PC-9 (cell line): Measurements from ENCODE around the gene CTTNBP2. TPM values are rescaled to one million over a fixed set of nuclear protein-coding genes. Genes with fewer than 3 reads are reported as not detected.

Experiments
- BruUV-seq: library from RNA; stranded (reverse); fragments of 400-500 nt; replicated peaks from 2 replicates; lab custom pipeline; 2021; lab: Mats Ljungman, UMichigan
- CTCF ChIA-PET: fragments of 300-600 bp; sonication (Branson Sonifier 250); formaldehyde crosslinking; loops from one replicate; lab custom pipeline; 2022; ENCODE audit warnings: antibody characterized with exemption; lab: Charles Lee
- POLR2A ChIA-PET: fragments of 300-600 bp; sonication (Branson Sonifier 250); formaldehyde crosslinking; loops from one replicate; lab custom pipeline; 2022; ENCODE audit warnings: antibody characterized with exemption; ENCODE audit not compliant: unreplicated experiment; lab: Charles Lee
- DNase-seq, 2 experiments: peaks; one replicate each; pipeline versions ENCODE4 v3.0.0 to v3.0.0-alpha.2; 2015 to 2022; ENCODE audit warnings: mixed read lengths in 1 of 2
- H2AFZ ChIP-seq: fragments of 200-600 bp; sonication (generic); 2 replicates; pipeline ENCODE4 v1.8.1; 2017; ENCODE audit warnings: antibody characterized with exemption
- H3F3A ChIP-seq: fragments of 200-600 bp; sonication (generic); 2 replicates; pipeline ENCODE4 v1.8.1; 2017; ENCODE audit warnings: antibody characterized with exemption, mild to moderate bottlenecking, low read depth; ENCODE audit not compliant: insufficient read depth
- H3K27ac ChIP-seq: fragments of 200-600 bp; sonication (generic); 2 replicates; pipeline ENCODE4 v1.6.1; 2016; ENCODE audit warnings: mixed run types
- H3K27me3 ChIP-seq: fragments of 200-600 bp; sonication (generic); 2 replicates; pipeline ENCODE4 v1.6.1; 2016; ENCODE audit warnings: low read depth, mixed run types; ENCODE audit not compliant: insufficient read depth
- H3K36me3 ChIP-seq: fragments of 200-600 bp; sonication (generic); 2 replicates; pipeline ENCODE4 v1.6.1; 2016; ENCODE audit warnings: low read depth, mixed run types
- H3K4me1 ChIP-seq: fragments of 200-600 bp; sonication (generic); replicated peaks from 2 replicates; pipeline ENCODE4 v1.6.1; 2016; ENCODE audit warnings: mixed run types; ENCODE audit not compliant: insufficient read depth
- H3K4me2 ChIP-seq: fragments of 200-600 bp; sonication (generic); 2 replicates; pipeline ENCODE4 v1.6.1; 2017; ENCODE audit warnings: mixed run types
- H3K4me3 ChIP-seq: fragments of 200-600 bp; sonication (generic); 2 replicates; pipeline ENCODE4 v1.6.1; 2016; ENCODE audit warnings: mixed run types
- H3K79me2 ChIP-seq: fragments of 200-600 bp; sonication (generic); 2 replicates; pipeline ENCODE4 v1.6.1; 2017; ENCODE audit warnings: low read depth, mixed run types
- H3K9me2 ChIP-seq: fragments of 200-600 bp; sonication (generic); 2 replicates; pipeline ENCODE4 v1.8.1; 2017; ENCODE audit warnings: mild to moderate bottlenecking; ENCODE audit not compliant: insufficient read depth
- H3K9me3 ChIP-seq: fragments of 200-600 bp; sonication (generic); 2 replicates; pipeline ENCODE4 v1.8.1; 2016; ENCODE audit warnings: low read depth; ENCODE audit not compliant: insufficient read depth
- H4K20me1 ChIP-seq: fragments of 200-600 bp; sonication (generic); 2 replicates; pipeline ENCODE4 v1.8.1; 2017; ENCODE audit not compliant: insufficient read depth
- CTCF ChIP-seq: fragments of 200-600 bp; sonication (generic); conservative IDR thresholded peaks from 2 replicates; pipeline ENCODE4 v1.6.1; 2017; ENCODE audit warnings: mixed run types, antibody characterized with exemption, mild to moderate bottlenecking, moderate library complexity
- EZH2 ChIP-seq: fragments of 200-600 bp; sonication (generic); IDR thresholded peaks from 2 replicates; pipeline ENCODE4 v1.8.0; 2017; ENCODE audit warnings: antibody characterized with exemption, low read depth
- intact Hi-C: fragments of 100-400 bp; cut with micrococcal nuclease; formaldehyde crosslinking; loops from one replicate; pipeline ENCODE4 v1.10.0; 2022; ENCODE audit not compliant: unreplicated experiment
- total RNA-seq: library from RNA; stranded (reverse); gene quantifications from 2 replicates; pipeline ENCODE4 v1.2.3, GENCODE V29; 2021

The CTTNBP2 gene
- total RNA-seq, 1 experiment from 2014 or later = not detected

- intact Hi-C loops = loop anchor here (10.0 kb wide), 1 partner anchor 233 kb away; no protein-coding TSS in a partner anchor
- Histone ChIP-seq H2AFZ (no peak overlapping the region), H3K79me2 (no peaks in the 10 kb centered on the region), H3F3A (no peaks in the 10 kb centered on the region), H3K4me2 (no peak overlapping the region), H3K27ac (no peak overlapping the region), H3K36me3 (no peaks in the 10 kb centered on the region), H3K27me3 (no peaks in the 10 kb centered on the region), H3K9me3 (no peaks in the 10 kb centered on the region), H3K4me1 (no peaks in the 10 kb centered on the region), H3K9me2 (no peaks in the 10 kb centered on the region), H3K4me3 (no peak overlapping the region), H4K20me1 (no peaks in the 10 kb centered on the region)
- ChIA-PET CTCF (no interaction called here), POLR2A (no interaction called here)
- no TSS peak for BruUV-seq
- DNase-seq = no peak
- TF ChIP-seq CTCF (no peak), EZH2 (no peak)
Measured at GRCh38 chr7:117871778-117872538, 1.3 kb downstream of the CTTNBP2 start.

- intact Hi-C loops = loop anchor here (10.0 kb wide), 1 partner anchor 233 kb away; no protein-coding TSS in a partner anchor
- no peak overlapping the region for H3K27ac ChIP-seq
- BruUV-seq = no TSS peak
Measured at GRCh38 chr7:117871401-117871777, 1.9 kb downstream of the CTTNBP2 start.

GRCh38 chr7:117870448-117871130, 2.7 kb downstream of the CTTNBP2 start:
- DNase-seq = no peak
- Histone ChIP-seq H2AFZ (no peak overlapping the region), H3K27me3 (no peaks in the 10 kb centered on the region), H3K27ac (no peak overlapping the region), H4K20me1 (no peaks in the 10 kb centered on the region), H3K36me3 (no peaks in the 10 kb centered on the region), H3K9me3 (no peaks in the 10 kb centered on the region), H3K4me3 (no peak overlapping the region), H3K4me1 (no peaks in the 10 kb centered on the region), H3F3A (no peaks in the 10 kb centered on the region), H3K79me2 (no peaks in the 10 kb centered on the region), H3K9me2 (no peaks in the 10 kb centered on the region), H3K4me2 (no peak overlapping the region)
- intact Hi-C loops = loop anchor here (10.0 kb wide), 1 partner anchor 234 kb away; no protein-coding TSS in a partner anchor
- ChIA-PET POLR2A (no interaction called here), CTCF (interaction anchor here (0.7 kb wide), 1 partner anchor 83 kb away, joined by 3 read pairs; no protein-coding TSS in a partner anchor)
- TF ChIP-seq CTCF (no peak), EZH2 (no peak)
- BruUV-seq = no TSS peak

More at GRCh38 chr7:117871401-117871777, 1.9 kb downstream of the CTTNBP2 start:
- Histone ChIP-seq H3K9me3 (no peaks in the 10 kb centered on the region), H3K27me3 (no peaks in the 10 kb centered on the region), H4K20me1 (no peaks in the 10 kb centered on the region), H3F3A (no peaks in the 10 kb centered on the region), H3K9me2 (no peaks in the 10 kb centered on the region), H3K79me2 (no peaks in the 10 kb centered on the region), H3K36me3 (no peaks in the 10 kb centered on the region), H3K4me1 (no peaks in the 10 kb centered on the region), H2AFZ (no peak overlapping the region), H3K4me3 (no peak overlapping the region), H3K4me2 (no peak overlapping the region)
- ChIA-PET CTCF (no interaction called here), POLR2A (no interaction called here)
- TF ChIP-seq EZH2 = no peak
- no peak for TF ChIP-seq CTCF
- no peak for DNase-seq
